NCI-H524 treated with DMSO at 0.1 percent for 48 hours (cell line): Measurements from ENCODE around the gene LRRC73.
A peak's percentile ranks its signal among the peaks of the same experiment; 100 is the strongest.
"Not testable (repeated sequence)": the region's sequence is repeated elsewhere in the genome, so short reads cannot be mapped to it uniquely, and the experiment has no call there.

Experiments
- DNase-seq: peaks from one replicate; lab custom pipeline; 2025; lab: John Stamatoyannopoulos, UW

LRRC73 gene, protein sequence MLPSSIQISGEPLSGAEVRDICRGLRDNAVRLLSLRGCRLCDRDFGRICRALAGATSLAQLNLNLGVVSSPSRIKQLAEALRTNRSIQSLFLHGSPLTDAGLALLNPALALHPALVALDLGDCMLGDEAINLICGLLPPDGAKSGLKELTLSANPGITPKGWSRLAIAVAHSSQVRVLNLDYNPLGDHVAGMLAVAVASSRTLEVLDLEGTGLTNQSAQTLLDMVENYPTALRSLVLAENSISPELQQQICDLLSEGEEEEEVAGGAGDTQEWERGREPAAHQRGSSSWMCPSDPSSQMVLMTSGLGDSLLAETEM

DNA sequence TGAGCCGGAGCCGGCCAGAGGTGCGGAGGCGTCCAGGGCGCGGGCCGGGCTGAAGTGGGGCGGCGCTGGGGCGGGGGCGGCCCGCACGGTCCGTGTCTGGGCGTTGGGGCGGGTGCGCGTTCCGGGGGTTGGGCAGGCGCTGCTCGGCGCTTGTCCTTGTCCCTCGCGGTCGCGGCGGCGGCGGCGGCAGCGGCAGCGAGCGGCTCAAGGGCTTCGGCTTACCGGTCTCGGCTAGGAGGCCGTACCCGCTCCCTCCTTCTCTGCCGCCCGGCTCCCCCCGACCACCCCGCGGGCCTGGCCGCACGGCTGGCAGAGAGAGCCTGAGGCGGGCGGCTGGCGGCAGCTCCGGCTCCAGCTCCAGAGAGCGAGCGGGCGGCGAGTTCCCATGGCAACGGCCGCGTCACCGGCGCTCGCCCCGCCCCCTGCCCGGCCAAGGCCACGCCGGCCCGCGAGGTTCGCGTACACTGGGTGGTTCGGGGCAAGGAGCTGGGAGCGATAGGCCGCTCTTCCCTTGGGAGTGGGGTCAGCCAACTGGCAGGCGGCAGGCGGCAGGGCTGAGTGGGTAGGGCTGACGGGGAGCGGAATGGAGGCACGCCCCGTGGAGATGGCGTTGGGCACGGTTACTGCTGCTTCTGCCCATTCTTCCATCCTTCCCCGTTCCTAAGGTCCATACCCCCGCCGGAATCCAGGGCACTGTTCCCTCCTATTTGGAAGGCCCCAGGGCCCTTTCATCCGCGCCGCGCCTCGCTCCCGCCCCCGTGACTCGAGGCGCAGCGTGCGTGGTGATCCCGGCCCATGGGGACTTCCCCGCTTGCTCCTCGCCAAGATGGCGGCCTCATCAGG lies at the start of gene LRRC73:
Gene LRRC73, minus strand, starts transcription at position 363 of the 843 bp plus-strand sequence. CDS start 561 bp downstream, outside the sequence.
- no peak for DNase-seq

GRCh38 chr6:43559328-43559727 lies 49.2 kb upstream of the LRRC73 start:
- DNase-seq, result no peak

- not testable (repeated sequence) for DNase-seq
Observed at GRCh38 chr6:43557620-43558019, 47.5 kb upstream of the LRRC73 start.

DNA sequence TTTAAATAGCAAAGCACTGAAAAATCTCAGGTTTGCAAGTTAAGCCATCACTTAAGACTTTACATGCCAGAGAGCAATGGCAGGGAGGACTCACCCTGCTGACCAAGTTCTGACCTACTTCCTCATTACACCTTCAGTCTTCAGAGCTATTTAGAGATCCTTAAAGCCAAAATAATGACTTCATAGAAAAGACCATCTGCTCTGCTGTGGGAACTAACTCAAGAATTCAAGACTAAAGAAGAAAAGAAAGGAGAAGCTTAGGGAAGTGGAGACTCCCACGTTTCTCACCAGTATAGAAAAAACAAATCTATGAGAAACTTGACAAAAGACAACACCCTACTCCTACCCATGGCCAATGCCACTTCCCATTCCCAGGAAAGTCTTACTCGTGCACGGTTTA lies 37.1 kb upstream of the LRRC73 start:
- no peak for DNase-seq

- no peak for DNase-seq
Observed at GRCh38 chr6:43544461-43544860, 34.3 kb upstream of the LRRC73 start.

DNA sequence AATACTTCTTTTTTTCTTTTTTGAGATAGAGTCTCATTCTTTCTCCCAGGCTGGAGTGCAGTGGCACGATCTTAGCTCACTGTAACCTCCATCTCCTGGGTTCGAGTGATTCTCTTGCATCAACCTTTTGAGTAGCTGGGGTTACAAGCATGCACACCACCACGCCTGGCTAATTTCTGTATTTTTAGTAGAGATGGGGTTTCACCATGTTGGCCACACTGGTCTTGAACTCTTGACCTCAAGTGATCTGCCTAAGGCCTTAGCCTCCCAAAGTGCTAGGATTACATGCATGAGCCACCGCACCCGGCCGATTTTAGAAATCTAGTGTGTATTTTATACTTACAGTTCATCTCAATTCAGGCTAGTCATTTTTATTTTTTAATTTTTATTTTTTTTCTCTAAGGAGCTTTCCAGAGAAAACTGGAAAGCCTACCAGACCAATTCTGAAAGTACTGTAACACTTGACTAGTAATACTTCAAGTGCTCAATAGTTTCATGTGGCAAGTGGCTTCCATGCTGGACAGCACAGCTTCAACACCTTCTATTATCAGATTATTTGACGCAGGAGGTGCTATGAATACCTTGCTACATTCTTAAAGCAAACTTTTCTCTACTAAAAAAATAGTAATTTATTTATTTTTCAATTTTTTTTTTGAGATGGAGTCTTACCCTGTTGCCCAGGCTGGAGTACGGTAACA lies 31.8 kb upstream of the LRRC73 start:
- DNase-seq, result no peak

DNA sequence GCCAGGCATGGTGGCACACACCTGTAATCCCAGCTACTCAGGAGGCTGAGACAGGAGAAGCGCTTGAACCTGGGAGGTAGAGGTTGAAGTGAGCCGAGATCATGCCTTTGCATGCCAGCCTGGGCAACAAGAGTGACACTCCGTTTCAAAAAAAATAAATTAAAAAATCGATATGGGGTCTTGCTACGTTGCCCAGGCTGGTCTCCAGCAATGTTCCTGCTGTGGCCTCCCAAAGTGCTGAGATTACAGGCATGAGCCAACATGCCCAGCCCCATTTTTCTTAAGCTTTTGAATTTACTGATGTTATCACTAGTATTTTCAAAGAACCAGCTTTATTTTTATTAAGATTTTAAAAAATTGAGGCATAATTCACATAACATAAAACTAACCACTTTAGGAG lies 30.4 kb upstream of the LRRC73 start:
- DNase-seq, result no peak

GRCh38 chr6:43539409-43539808 lies 29.3 kb upstream of the LRRC73 start:
- DNase-seq, result not testable (repeated sequence)

DNA sequence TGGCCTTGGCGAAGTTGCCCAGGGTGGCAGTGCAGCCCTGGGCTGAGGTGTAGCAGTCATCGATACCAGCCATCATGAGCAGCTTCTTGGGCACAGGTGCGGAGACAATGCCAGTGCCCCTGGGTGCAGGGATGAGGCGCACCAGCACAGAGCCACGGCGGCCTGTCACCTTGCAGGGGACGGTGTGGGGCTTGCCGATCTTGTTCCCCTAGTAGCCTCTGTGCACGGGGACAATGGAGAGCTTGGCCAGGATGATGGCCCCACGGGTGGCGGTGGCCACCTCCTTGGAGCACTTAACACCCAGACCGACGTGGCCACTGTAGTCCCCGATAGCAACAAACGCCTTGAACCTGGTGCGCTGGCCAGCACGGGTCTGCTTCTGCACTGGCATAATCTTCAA lies 28.8 kb upstream of the LRRC73 start:
- DNase-seq, result not testable (repeated sequence)

GRCh38 chr6:43532201-43532600 lies 22.1 kb upstream of the LRRC73 start:
- no peak for DNase-seq

- DNase-seq, result no peak
Observed at GRCh38 chr6:43524483-43524961, 14.4 kb upstream of the LRRC73 start.

GRCh38 chr6:43523284-43523683 lies 13.1 kb upstream of the LRRC73 start:
- no peak for DNase-seq

GRCh38 chr6:43522547-43523261 lies 12.6 kb upstream of the LRRC73 start:
- DNase-seq, result no peak

GRCh38 chr6:43521836-43522235 lies 11.7 kb upstream of the LRRC73 start:
- DNase-seq, result no peak

DNA sequence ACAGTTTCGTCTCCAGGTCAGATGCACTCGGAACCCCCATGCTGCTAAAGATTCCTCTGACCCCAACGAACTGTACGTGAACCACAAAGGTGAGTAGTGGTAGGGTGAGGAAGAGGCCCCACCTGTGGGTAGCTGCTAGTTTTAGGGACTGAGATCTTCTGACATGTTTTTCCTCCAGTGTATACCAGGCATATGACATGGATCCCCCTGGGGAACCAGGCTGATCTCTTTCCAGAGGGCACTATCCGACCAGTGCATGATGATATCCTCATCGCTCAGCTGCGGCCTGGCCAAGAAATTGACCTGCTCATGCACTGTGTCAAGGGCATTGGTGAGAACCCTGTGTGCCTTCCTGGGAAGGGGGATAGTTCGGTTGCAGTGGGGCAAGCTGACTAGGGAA lies 10.0 kb upstream of the LRRC73 start:
- no peak for DNase-seq

DNA sequence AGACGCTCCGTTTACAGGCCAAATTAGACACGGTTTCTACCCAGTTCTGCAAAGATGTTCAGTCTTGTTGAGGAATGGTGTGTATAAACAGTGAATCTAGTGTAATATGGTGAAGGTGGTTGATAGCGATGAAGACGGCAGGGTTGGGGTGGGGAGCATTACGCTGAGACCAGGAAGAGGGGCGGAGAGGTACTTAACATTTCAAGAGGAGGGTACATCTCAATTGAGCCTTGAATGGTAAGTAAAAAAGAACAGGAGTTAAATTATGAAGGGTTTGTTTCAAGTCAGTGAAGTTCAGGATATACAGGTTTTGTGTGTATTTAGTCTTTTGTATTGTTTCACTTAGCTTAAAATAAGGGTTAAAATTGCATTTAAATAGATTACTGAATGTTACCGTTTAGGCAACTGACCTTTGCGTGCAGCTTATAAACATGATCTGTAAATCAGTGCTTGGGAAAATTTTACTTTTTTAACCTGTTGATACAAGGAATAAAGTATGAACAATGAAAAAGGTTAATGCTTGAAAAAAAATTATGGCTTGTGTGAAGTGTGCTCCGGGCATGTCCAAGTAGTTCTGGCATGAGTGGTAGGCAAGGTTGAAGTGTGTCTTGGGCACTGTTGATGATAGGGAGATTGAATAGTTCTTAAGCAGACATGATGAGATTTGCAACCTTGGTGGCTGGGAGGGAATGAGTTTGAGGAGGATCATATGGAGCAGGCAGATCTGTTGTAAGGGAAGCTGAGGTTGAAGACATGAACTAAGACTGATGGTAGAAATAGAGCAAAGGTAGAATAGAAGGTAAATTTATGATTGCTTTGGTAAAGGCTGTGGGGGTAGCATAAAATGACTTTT lies 7.6 kb upstream of the LRRC73 start:
- DNase-seq, result no peak

GRCh38 chr6:43516697-43517504 lies 6.8 kb upstream of the LRRC73 start, which contains the start of the genes POLR1C and YIPF3:
POLR1C (plus strand) TSS chr6:43517089; CDS start chr6:43517110, 21 bp downstream.
YIPF3 (minus strand) TSS chr6:43516926; CDS start chr6:43516807, 119 bp downstream.
- peak; percentile 92 for DNase-seq

DNA sequence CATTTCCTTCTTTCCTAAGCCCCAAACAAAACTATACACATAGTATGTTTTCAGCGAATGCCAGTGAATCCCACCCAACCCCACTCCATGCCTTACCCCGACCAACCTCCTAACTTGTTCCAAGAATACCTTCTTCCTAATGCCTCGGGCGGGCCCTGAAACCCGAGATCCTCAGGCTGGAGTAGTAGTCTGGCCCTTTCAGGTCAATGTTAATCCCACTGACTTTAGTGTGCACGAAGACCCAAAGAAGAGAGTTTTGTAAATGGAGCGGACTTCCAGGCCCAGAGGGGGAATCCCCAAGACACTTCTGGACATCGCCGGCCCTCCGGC lies 6.2 kb upstream of the LRRC73 start:
- no peak for DNase-seq

GRCh38 chr6:43515808-43516207 lies 5.7 kb upstream of the LRRC73 start:
- DNase-seq, result no peak

DNA sequence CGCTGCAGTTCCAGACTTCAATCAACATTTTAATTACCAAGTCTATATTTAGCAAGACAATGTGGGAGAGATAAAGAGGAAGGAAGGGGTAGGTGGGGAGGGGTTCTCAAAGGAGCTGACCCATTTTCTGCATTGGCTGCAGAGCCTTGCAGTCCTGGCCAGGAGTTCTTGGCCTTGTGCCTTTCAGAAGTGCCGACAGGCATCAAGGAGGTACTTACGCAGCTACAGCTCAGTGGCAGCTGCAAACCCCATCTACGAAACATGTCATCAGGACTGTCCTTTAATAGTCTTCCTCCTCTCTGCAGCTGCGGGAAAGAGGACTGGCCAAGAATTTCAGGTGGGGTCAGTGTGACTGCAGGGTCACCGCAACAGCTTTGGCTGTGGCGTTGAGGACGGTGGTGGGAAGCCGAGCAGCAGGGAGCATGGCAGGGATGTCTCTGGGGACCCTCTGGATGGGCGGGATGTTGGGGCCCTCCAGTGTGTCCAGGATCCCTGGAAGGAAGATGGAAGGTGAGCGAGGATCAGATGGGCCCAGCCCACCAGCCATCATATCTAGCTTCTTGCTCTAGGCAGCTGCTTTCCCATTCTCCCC lies 1.8 kb upstream of the LRRC73 start:
- no peak for DNase-seq
